Dendritic cell treated with granulocyte-macrophage colony-stimulating factor and Interleukin-4, amounts not matched to agents 40 ng/mL and 50 ng/mL, for 4 days (primary cell): ENCODE results near the gene LRRFIP2.
"Not testable (repeated sequence)": the region's sequence is repeated elsewhere in the genome, so short reads cannot be mapped to it uniquely, and the experiment has no call there.

Experiments used
- H3K27ac Mint-ChIP-seq: one replicate; pipeline ENCODE4 v1.8.0; 2022; ENCODE audit warnings: mild to moderate bottlenecking, mixed read lengths
- H3K27me3 Mint-ChIP-seq: one replicate; pipeline ENCODE4 v1.8.0; 2022; ENCODE audit warnings: mild to moderate bottlenecking, mixed read lengths
- H3K36me3 Mint-ChIP-seq: one replicate; pipeline ENCODE4 v1.8.0; 2022; ENCODE audit warnings: low read depth, mixed read lengths
- H3K4me1 Mint-ChIP-seq: one replicate; pipeline ENCODE4 v1.8.0; 2022; ENCODE audit warnings: low read depth, mixed read lengths
- H3K4me3 Mint-ChIP-seq: one replicate; pipeline ENCODE4 v1.8.0; 2022; ENCODE audit warnings: mild to moderate bottlenecking, moderate library complexity, mixed read lengths
- H3K9me3 Mint-ChIP-seq: one replicate; pipeline ENCODE4 v1.8.0; 2022; ENCODE audit warnings: mixed read lengths
- intact Hi-C: fragments of 100-400 bp; cut with micrococcal nuclease; formaldehyde crosslinking; loops from one replicate; pipeline ENCODE4 v1.15.0; 2022

Gene LRRFIP2

DNA sequence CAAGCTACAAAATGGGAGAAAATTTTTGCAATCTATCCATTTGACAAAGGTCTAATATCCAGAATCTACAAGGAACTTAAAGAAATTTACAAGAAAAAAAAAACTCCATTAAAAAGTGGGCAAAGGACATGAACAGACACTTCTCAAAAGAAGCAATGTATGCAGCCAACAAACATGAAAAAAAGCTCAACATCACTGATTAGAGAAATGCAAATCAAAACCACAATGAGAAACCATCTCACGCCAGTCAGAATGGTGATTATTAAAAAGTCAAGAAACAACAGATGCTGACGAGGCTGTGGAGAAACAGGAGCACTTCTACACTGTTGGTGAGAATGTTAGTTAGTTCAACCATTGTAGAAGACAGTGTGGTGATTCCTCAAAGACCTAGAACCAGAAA, 27.5 kb downstream of the LRRFIP2 start:
- Mint-ChIP-seq H3K4me1 (peaks cover 19% of the 10 kb centered on the region), H3K27ac (peak overlapping the region; percentile 66), H3K36me3 (peaks cover 28% of the 10 kb centered on the region)
- H3K27me3 Mint-ChIP-seq, intact Hi-C loops, H3K9me3 Mint-ChIP-seq, H3K4me3 Mint-ChIP-seq: not testable (repeated sequence)

DNA sequence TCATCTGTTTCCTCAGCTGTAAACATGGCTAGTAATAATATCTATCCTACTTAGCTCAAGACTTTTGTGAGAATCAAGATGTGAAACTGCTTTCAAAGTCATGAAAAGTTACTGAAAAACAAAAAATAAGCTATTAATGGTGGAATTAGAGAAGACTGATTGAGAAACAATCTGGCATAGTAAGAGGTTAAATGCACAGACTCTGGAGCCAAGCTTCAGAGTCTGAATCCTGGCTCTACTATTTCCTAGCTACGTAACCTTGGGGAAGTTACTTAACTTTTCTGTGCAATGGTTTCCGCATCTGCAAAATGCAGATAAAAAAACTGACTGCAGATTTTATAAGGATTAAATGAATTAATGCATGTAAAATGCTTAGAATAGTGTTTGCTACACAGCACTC, 28.8 kb downstream of the LRRFIP2 start:
- peaks cover 17% of the 10 kb centered on the region for H3K36me3 Mint-ChIP-seq

DNA sequence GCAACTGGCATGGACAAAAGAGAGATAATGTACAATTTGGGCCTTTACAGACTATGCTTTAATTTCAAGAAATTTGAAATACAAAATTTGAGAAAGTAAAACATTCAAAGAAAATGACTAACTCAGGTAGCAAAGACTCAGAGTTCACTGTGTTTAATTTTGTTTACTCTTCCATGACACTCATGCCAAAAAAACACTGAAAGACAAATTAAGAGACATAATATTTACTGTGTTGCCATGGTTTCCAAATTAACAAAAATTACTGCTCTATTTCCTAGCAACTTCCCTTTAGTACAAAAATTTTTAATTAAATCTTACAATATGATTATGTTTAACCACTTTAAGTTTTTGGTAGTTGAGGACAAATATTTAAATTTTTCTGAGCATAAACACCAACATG, 29.6 kb downstream of the LRRFIP2 start:
- Mint-ChIP-seq H3K9me3 (no peaks in the 10 kb centered on the region), H3K27me3 (no peaks in the 10 kb centered on the region), H3K4me3 (no peak overlapping the region), H3K27ac (peak overlapping the region; percentile 33), H3K36me3 (peaks cover 14% of the 10 kb centered on the region), H3K4me1 (peaks cover 19% of the 10 kb centered on the region)
- intact Hi-C loops: no loop called here

More for the DNA sequence above, 28.8 kb downstream of the LRRFIP2 start:
- H3K27ac Mint-ChIP-seq: peak overlapping the region; percentile 33
- intact Hi-C loops: no loop called here
- H3K4me3 Mint-ChIP-seq: no peak overlapping the region
- H3K4me1 Mint-ChIP-seq: peaks cover 19% of the 10 kb centered on the region
- H3K27me3 Mint-ChIP-seq: no peaks in the 10 kb centered on the region
- H3K9me3 Mint-ChIP-seq: no peaks in the 10 kb centered on the region

DNA sequence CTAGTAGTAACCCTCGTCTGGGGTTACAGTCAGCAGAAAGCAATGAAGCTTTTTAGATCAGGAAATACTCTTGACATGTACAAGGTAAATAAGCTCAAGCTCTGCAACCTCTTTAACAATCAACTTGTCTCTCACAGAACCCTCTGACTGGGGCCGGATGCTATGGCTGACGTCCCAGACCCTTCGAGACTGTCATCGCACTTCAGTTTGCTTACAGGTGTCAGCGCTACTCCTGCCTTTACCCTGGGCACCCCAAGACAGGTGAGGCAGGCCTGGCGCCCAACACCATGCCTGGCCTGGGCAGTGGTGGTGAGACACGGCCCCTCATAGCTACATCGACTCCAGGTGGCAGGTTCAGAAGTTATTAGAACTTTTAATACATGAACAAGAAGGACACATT, 30.6 kb downstream of the LRRFIP2 start:
- Mint-ChIP-seq H3K4me1 (peaks cover 19% of the 10 kb centered on the region), H3K9me3 (no peaks in the 10 kb centered on the region), H3K36me3 (peaks cover 11% of the 10 kb centered on the region), H3K4me3 (no peak overlapping the region), H3K27ac (peak overlapping the region; percentile 33), H3K27me3 (no peaks in the 10 kb centered on the region)
- intact Hi-C loops: no loop called here

DNA sequence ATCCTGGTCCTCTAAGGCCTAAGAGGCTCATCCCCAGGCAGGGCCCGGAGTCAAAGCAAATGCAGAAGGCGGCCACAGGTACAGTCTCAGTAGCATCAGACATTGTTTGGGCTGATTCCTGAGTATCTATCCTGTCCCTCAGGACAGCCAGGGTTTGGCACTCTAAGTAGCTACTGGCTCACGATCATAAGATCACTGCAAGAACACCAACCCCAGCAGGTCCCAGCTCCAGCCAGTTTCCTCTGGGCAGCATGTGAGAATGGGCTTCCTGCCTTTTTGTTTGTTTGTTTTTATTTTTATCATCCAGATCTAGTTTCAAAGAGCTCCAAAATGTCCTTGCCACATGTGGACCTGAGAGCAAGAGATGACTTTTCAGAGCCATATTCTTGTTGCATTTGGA, 32.7 kb downstream of the LRRFIP2 start:
- Mint-ChIP-seq H3K4me3 (no peak overlapping the region), H3K36me3 (peaks cover 6% of the 10 kb centered on the region), H3K9me3 (no peaks in the 10 kb centered on the region), H3K4me1 (peaks cover 22% of the 10 kb centered on the region), H3K27me3 (no peaks in the 10 kb centered on the region), H3K27ac (no peak overlapping the region)
- intact Hi-C loops: no loop called here

DNA sequence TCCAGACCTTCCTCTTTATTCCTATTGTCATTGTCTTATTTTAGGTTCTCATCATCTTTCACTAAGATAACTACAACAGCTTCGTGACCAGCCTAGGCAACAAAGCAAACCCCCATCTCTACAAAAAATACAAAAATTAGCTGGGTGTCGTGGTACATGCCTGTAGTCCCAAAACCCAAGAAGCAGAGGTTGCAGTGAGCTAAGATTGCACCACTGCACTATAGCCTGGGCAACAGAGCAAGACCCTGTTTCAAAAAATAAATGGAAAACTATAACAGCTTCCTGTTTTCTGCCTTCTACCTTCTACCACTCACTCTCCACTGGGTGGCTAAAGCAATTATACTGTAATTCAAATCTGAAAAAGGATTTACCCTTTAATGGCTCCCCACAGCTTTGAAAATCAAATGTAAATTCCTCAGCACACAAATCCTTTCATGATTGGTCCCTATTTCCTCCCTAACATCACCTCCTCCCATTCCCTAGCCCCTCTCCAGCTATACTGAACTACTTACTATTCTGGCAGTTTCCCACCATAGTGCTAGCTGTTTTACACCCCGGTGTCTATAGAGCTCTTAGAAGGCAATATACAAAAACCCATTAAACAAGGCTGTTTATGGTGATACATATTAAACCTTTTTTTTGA, 33.4 kb downstream of the LRRFIP2 start:
- no peaks in the 10 kb centered on the region for H3K9me3 Mint-ChIP-seq
- H3K4me3 Mint-ChIP-seq: no peak overlapping the region
- H3K36me3 Mint-ChIP-seq: no peaks in the 10 kb centered on the region
- H3K27me3 Mint-ChIP-seq: no peaks in the 10 kb centered on the region
- intact Hi-C loops: no loop called here
- peaks cover 18% of the 10 kb centered on the region for H3K4me1 Mint-ChIP-seq
- H3K27ac Mint-ChIP-seq: no peak overlapping the region

DNA sequence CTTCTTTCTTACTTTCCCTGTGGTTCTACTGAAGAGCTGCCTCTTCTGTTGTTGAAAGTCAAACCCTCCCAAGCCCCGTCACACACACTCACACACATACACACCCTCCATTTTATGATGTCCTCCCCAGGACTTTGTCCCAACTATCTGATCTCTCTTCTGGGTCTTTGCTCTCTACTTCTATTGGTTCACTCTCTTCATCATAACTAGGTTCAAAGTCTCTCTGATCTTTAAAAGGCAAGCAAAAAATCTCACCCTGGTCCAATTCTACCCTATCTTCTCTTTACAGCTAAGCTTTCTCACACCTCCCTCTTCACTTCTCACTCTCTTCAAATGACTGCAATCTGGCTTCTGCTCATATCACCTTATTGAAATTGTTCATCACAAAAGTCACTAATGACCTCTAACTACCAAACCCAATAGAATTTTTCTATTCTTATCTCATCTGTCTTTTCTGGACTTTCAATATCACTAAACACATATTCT, 34.8 kb downstream of the LRRFIP2 start:
- Mint-ChIP-seq H3K4me3 (no peak overlapping the region), H3K36me3 (no peaks in the 10 kb centered on the region), H3K27ac (no peak overlapping the region), H3K27me3 (no peaks in the 10 kb centered on the region), H3K9me3 (no peaks in the 10 kb centered on the region), H3K4me1 (peaks cover 16% of the 10 kb centered on the region)
- intact Hi-C loops: no loop called here

DNA sequence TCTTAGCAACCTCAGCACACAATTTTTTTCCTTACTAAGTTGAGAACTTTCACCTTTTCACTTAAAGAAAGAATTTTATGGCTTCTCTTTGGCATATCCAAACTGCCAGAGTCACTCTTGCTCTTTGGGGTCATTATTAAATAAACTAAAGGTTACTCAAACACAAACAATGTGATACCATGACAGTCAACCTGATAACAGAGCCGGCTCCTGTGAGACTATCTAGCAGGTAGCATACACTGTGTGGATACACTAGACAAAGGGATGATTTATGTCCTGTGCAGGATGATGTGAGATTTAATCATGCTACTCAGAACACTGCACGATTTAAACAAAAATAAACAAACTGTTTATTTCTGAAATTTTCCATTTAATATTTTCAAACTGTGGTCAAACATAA, 35.6 kb downstream of the LRRFIP2 start:
- Mint-ChIP-seq H3K4me1 (peaks cover 16% of the 10 kb centered on the region), H3K9me3 (no peaks in the 10 kb centered on the region), H3K27me3 (no peaks in the 10 kb centered on the region), H3K36me3 (no peaks in the 10 kb centered on the region), H3K27ac (no peak overlapping the region), H3K4me3 (no peak overlapping the region)
- intact Hi-C loops: no loop called here

DNA sequence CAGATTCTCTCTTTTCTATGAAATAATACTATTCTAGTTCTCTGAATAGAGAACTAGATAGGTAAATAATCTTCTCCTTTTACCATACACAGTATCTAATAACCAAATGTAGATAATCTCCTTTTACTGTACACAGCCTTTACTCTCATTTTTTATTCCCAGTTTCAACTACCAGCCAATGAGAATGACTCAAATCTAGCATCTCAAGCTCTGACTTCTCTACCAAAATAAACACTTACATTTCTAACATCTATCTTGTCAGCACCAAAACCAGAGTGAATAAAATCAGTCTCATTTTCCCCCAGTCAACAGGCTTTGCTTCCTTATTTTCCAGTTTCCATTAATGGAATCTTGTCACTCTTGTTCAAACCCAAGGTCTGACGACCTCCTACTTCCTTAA, 36.9 kb downstream of the LRRFIP2 start:
- Mint-ChIP-seq H3K4me3 (no peak overlapping the region), H3K9me3 (no peaks in the 10 kb centered on the region), H3K27ac (no peak overlapping the region), H3K4me1 (peaks cover 23% of the 10 kb centered on the region), H3K27me3 (no peaks in the 10 kb centered on the region), H3K36me3 (peaks cover 4% of the 10 kb centered on the region)
- intact Hi-C loops: no loop called here

DNA sequence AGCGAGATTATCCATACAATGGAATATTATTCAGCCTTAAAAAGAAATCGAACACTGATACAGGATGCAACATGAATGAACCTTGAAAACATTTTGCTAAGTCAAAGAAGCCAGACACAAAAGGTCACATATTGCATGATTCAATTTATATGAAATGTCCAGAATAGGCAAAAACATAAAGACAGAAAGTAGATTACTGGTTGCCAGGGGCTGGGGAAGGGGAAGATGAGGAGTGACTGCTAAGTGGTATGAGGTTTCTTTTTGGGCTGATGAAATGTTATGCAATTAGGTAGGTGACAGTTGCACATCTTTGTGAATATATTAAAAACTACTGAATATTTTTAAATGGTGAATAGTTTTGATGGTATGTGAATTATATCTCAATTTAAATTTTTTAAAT, 38.3 kb downstream of the LRRFIP2 start:
- intact Hi-C loops: no loop called here
- peaks cover 7% of the 10 kb centered on the region for H3K36me3 Mint-ChIP-seq

DNA sequence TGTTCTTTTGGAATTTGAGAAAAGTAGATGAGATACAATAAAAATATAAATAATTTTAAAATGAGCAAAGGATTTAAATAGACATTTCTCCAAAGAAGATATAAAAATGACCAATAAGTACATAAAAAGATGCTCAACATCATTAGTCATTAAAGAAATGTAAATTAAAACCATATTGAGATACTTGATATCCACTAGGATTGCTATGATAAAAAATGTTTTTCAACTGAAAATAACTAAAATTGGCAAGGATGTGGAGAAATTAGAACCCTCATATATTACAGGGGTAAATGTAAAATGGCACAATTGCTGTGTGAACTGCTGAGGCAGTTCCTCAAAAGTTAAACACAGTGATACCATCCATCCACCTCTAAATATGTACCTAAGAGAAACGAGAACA, 38.8 kb downstream of the LRRFIP2 start:
- no peak overlapping the region for H3K4me3 Mint-ChIP-seq
- H3K27ac Mint-ChIP-seq: no peak overlapping the region
- peaks cover 37% of the 10 kb centered on the region for H3K4me1 Mint-ChIP-seq
- H3K36me3 Mint-ChIP-seq: peaks cover 10% of the 10 kb centered on the region
- H3K9me3 Mint-ChIP-seq: no peaks in the 10 kb centered on the region
- intact Hi-C loops: no loop called here
- no peaks in the 10 kb centered on the region for H3K27me3 Mint-ChIP-seq

More for the DNA sequence above, 38.3 kb downstream of the LRRFIP2 start:
- H3K27ac Mint-ChIP-seq: no peak overlapping the region
- H3K4me1 Mint-ChIP-seq: peaks cover 32% of the 10 kb centered on the region
- no peak overlapping the region for H3K4me3 Mint-ChIP-seq
- H3K9me3 Mint-ChIP-seq: no peaks in the 10 kb centered on the region
- no peaks in the 10 kb centered on the region for H3K27me3 Mint-ChIP-seq

DNA sequence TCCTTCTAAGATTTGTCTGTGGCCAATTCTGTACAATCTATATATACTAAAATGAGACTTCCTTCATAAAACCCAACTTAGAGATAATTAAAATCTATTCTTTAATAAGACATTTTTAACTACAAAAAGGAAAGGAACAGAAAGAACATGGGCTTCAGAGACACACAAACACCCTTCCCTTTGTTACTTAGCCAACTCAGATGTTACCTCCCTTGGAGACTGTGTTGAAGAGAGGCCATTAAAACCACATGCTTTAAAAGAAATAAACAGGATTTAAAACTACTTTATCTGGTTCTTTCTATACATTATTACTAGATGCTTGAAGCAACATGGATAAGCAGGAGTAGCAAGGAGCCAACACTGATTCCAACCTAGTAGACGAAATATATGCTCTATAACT, 42.0 kb downstream of the LRRFIP2 start:
- Mint-ChIP-seq H3K4me1 (peaks cover 45% of the 10 kb centered on the region), H3K27ac (no peak overlapping the region), H3K36me3 (peaks cover 12% of the 10 kb centered on the region), H3K9me3 (no peaks in the 10 kb centered on the region), H3K4me3 (no peak overlapping the region), H3K27me3 (no peaks in the 10 kb centered on the region)
- intact Hi-C loops: no loop called here

DNA sequence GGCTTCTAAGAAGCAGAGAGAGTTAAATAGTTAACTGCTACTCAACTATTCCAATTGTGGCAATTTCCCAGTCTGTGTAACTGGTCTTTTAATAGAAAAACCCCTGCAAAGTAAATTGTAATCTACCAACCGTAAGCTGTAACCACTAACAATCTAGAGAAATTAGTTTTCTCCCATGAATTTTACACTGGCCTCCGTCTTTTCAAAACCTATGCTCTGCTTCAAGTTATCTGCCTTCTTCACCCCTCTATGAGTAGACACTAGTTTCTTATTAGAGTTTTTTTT, 42.6 kb downstream of the LRRFIP2 start:
- H3K9me3 Mint-ChIP-seq: no peaks in the 10 kb centered on the region
- H3K36me3 Mint-ChIP-seq: peaks cover 17% of the 10 kb centered on the region
- no peaks in the 10 kb centered on the region for H3K27me3 Mint-ChIP-seq
- H3K4me1 Mint-ChIP-seq: peaks cover 43% of the 10 kb centered on the region
- intact Hi-C loops: no loop called here
- H3K27ac Mint-ChIP-seq: no peak overlapping the region
- no peak overlapping the region for H3K4me3 Mint-ChIP-seq

DNA sequence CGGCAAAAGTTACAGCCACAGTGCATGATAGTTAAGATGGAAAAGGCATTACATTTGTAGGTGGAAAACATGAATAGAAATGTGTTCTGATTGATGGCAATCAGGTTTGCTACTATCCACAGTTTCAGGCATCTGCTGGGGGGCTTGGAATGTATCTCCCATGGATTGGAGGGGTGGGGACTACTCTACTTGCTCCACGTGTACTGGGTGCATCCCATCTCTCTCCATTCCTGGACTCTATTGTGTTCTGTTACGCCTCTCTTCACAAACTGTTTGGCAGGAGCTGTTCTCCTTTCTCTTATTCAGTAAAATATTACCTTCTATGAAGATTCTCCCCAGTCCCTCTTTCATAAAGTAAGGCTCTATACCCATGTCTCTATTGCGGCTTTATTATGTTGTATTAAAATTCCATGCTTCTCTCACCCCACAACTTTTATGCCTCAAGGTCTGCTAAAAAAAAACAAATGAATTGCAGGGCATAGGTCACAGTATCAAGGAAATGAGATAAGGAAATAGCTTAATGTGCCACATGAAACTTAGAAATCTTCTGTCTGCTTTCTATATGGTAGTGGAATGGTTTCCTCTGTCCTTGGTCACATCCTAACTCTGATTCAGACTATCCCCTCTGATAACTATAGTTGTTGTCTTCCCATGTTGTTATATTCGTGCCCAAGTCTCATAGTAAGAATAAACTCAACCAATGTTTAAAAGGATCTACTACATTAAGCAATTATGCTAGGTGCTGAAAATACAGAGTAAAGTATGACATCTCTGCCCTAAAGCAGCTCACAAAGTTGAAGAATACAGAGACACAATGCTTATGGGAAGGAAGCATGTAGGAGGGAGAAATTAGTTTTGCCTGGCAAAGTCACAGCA, 43.2 kb downstream of the LRRFIP2 start:
- Mint-ChIP-seq H3K9me3 (no peaks in the 10 kb centered on the region), H3K27ac (no peak overlapping the region), H3K36me3 (peaks cover 23% of the 10 kb centered on the region), H3K4me3 (no peak overlapping the region), H3K27me3 (no peaks in the 10 kb centered on the region), H3K4me1 (peaks cover 42% of the 10 kb centered on the region)
- intact Hi-C loops: no loop called here
